HG03558 (cell line): ENCODE results near the gene UFM1.

Experiments
- ATAC-seq: cut with Tn5 transposase; IDR thresholded peaks from one replicate; pipeline ENCODE4 v1.9.1; 2021; ENCODE audit warnings: moderate number of reproducible peaks; ENCODE audit not compliant: unreplicated experiment; ENCODE audit errors: extremely low read depth

Gene UFM1

DNA sequence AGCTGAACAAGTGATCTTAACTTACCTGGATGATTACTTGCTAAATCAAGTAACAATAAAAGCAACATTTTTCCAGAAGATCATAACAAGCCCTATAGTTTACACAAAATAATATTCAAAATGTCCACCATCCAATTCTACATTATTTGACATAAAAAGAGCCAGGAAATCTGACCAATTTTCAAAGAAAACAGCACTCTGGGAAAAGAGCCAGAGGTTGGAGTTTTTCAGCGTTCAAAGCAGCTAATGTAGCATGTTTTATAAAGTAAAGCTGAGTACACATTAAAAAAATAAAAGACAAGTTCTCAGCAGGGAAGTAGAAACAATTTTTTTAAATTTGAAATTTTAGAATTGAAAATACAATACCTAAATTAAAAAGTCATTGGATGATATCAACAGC is 62.6 kb downstream of the UFM1 start:
- ATAC-seq: no peak
